Measurements from ENCODE around the gene CACNA1D. TPM values are rescaled to one million over a fixed set of nuclear protein-coding genes. Genes with fewer than 3 reads are reported as not detected.
A peak's percentile ranks its signal among the peaks of the same experiment; 100 is the strongest.
"Not testable (repeated sequence)": the region's sequence is repeated elsewhere in the genome, so short reads cannot be mapped to it uniquely, and the experiment has no call there.

Gene CACNA1D
- not detected for total RNA-seq

- DNase-seq: peak; percentile 14
- intact Hi-C loops (cut with micrococcal nuclease): loop anchor here (5.0 kb wide), 1 partner anchor 197 kb away; no protein-coding TSS in a partner anchor
- peak; percentile 66 for ATAC-seq
- no peak for TF ChIP-seq CTCF (IDR thresholded peaks at IDR 0.05)
- Mint-ChIP-seq H3K4me1 (ENCODE audit: low read depth) (peaks cover 11% of the 10 kb centered on the region), H3K4me3 (peak within 1 kb of the TSS; percentile 51), H3K9me3 (no peaks in the 10 kb centered on the region), H3K27ac (no peak within 1 kb of the TSS), H3K27me3 (peaks cover 62% of the 10 kb centered on the region), H3K36me3 (ENCODE audit: low read depth) (no peaks in the 10 kb centered on the region)
- ChIA-PET CTCF (no interaction called here), POLR2A (no interaction called here)
Measured at GRCh38 chr3:53493963-53494791, at the start of gene CACNA1D. Gene CACNA1D, plus strand, starts transcription at chr3:53494611. Its CDS starts 556 bp downstream, at chr3:53495167.

GRCh38 chr3:53457068-53457467, 37.3 kb upstream of the CACNA1D start:
- Mint-ChIP-seq H3K36me3 (ENCODE audit: low read depth) (no peaks in the 10 kb centered on the region), H3K9me3 (no peaks in the 10 kb centered on the region), H3K4me3 (no peak overlapping the region), H3K27ac (no peak overlapping the region), H3K27me3 (peaks cover 9% of the 10 kb centered on the region), H3K4me1 (ENCODE audit: low read depth) (no peaks in the 10 kb centered on the region)
- ChIA-PET POLR2A (interaction anchor here (0.6 kb wide), 1 partner anchor 1759 kb away, joined by 4 read pairs; no protein-coding TSS in a partner anchor), CTCF (no interaction called here)
- DNase-seq (no peak), ATAC-seq (no peak)
- TF ChIP-seq CTCF (IDR thresholded peaks at IDR 0.05): no peak
- intact Hi-C loops (cut with micrococcal nuclease): no loop called here

GRCh38 chr3:53460326-53460725, 34.1 kb upstream of the CACNA1D start:
- CTCF ChIA-PET: interaction anchor here (0.7 kb wide), 1 partner anchor 135 kb away, joined by 3 read pairs; no protein-coding TSS in a partner anchor
- POLR2A ChIA-PET: no interaction called here
- intact Hi-C loops (cut with micrococcal nuclease): no loop called here
- TF ChIP-seq CTCF (IDR thresholded peaks at IDR 0.05): no peak
- peaks cover 13% of the 10 kb centered on the region for H3K27me3 Mint-ChIP-seq
- no peak for ATAC-seq
- H3K27ac Mint-ChIP-seq: no peak overlapping the region
- H3K4me3 Mint-ChIP-seq: no peak overlapping the region
- no peak for DNase-seq
- H3K36me3 Mint-ChIP-seq (ENCODE audit: low read depth): no peaks in the 10 kb centered on the region
- H3K9me3 Mint-ChIP-seq: no peaks in the 10 kb centered on the region
- no peaks in the 10 kb centered on the region for H3K4me1 Mint-ChIP-seq (ENCODE audit: low read depth)

- no peak for DNase-seq
- Mint-ChIP-seq H3K4me1 (ENCODE audit: low read depth) (no peaks in the 10 kb centered on the region), H3K27me3 (peaks cover 18% of the 10 kb centered on the region), H3K9me3 (no peaks in the 10 kb centered on the region), H3K4me3 (no peak overlapping the region), H3K27ac (no peak overlapping the region), H3K36me3 (ENCODE audit: low read depth) (no peaks in the 10 kb centered on the region)
- ATAC-seq: no peak
- POLR2A ChIA-PET: no interaction called here
- CTCF ChIA-PET: no interaction called here
- TF ChIP-seq CTCF (IDR thresholded peaks at IDR 0.05): no peak
- intact Hi-C loops (cut with micrococcal nuclease): no loop called here
Measured at GRCh38 chr3:53464424-53464823, 30.0 kb upstream of the CACNA1D start.

- CTCF ChIA-PET: not testable (repeated sequence)
Measured at GRCh38 chr3:53469758-53470157, 24.7 kb upstream of the CACNA1D start.

More at GRCh38 chr3:53469758-53470157, 24.7 kb upstream of the CACNA1D start:
- POLR2A ChIA-PET; H3K4me3 Mint-ChIP-seq; intact Hi-C loops (cut with micrococcal nuclease); H3K27ac Mint-ChIP-seq; DNase-seq; ATAC-seq; H3K9me3 Mint-ChIP-seq; H3K36me3 Mint-ChIP-seq (ENCODE audit: low read depth); H3K4me1 Mint-ChIP-seq (ENCODE audit: low read depth): not testable (repeated sequence)
- peaks cover 21% of the 10 kb centered on the region for H3K27me3 Mint-ChIP-seq

Data from activated CD8-positive, alpha-beta T cell treated with anti-CD3 and anti-CD28 coated beads for 36 hours (primary cell).